GM12878 (cell line): ENCODE results near the gene FGF14. TPM values are rescaled to one million over a fixed set of nuclear protein-coding genes. Genes with fewer than 3 reads are reported as not detected.

ENCODE experiments used
- ATAC-seq: fragments of 200-7000 bp; cut with Tn5 transposase; 3 replicates; pipeline ENCODE4 v1.9.1; 2020; ENCODE audit warnings: mild to moderate bottlenecking, moderate library complexity
- BruUV-seq: library from RNA; stranded (reverse); fragments of 400-500 nt; replicated peaks from 2 replicates; lab custom pipeline; 2021; lab: Mats Ljungman, UMichigan
- CTCF ChIA-PET: fragments of 300-600 bp; sonication (Branson Sonifier 250); formaldehyde crosslinking; extraction: SDS; loops from one replicate; lab custom pipeline; 2021; ENCODE audit warnings: inconsistent platforms; lab: Yijun Ruan, JAX
- POLR2A ChIA-PET: fragments of 350-600 bp; formaldehyde crosslinking; extraction: SDS; loops from one replicate; lab custom pipeline; 2021; ENCODE audit warnings: inconsistent platforms; lab: Charles Lee
- RAD21 ChIA-PET: fragments of 300-600 bp; sonication (Branson Sonifier 250); formaldehyde crosslinking; loops from one replicate; lab custom pipeline; 2023; ENCODE audit warnings: antibody characterized with exemption; ENCODE audit not compliant: unreplicated experiment; lab: Charles Lee
- SMC1A ChIA-PET: fragments of 300-600 bp; sonication (Branson Sonifier 250); formaldehyde crosslinking; loops from one replicate; lab custom pipeline; 2023; ENCODE audit not compliant: unreplicated experiment, uncharacterized antibody; lab: Charles Lee
- DNase-seq: peaks from one replicate; pipeline ENCODE4 v3.0.0-alpha.2; 2011; ENCODE audit warnings: low read depth, low spot score
- FAIRE-seq: peaks from 3 replicates; lab custom pipeline; 2011; peaks lifted over from hg19 to GRCh38; lab: Jason Lieb, UNC
- H2AFZ ChIP-seq: 2 replicates; pipeline ENCODE4 v1.6.0; 2011; ENCODE audit warnings: low read depth, low read length, control low read depth; ENCODE audit not compliant: control insufficient read depth
- H3K27ac ChIP-seq: 2 replicates; pipeline ENCODE4 v1.5.1; 2011; ENCODE audit warnings: control low read depth; ENCODE audit not compliant: control insufficient read depth, insufficient read depth
- H3K27me3 ChIP-seq, 2 experiments: replicated peaks in 1 of 2; 2 replicates each; pipeline versions ENCODE4 v1.6.0 to v1.6.1; 2011; ENCODE audit warnings: low read length in 1 of 2; ENCODE audit not compliant: control insufficient read depth in 2 of 2, insufficient read depth in 2 of 2
- H3K36me3 ChIP-seq, 2 experiments: 2 replicates each; pipeline ENCODE4 v1.5.1; 2011; ENCODE audit warnings: low read length in 1 of 2; ENCODE audit not compliant: control insufficient read depth in 2 of 2, insufficient read depth in 2 of 2
- H3K4me1 ChIP-seq: 2 replicates; pipeline ENCODE4 v1.6.1; 2011; ENCODE audit warnings: mild to moderate bottlenecking, low read length, moderate library complexity, mixed read lengths; ENCODE audit not compliant: control insufficient read depth, insufficient read depth
- H3K4me2 ChIP-seq: 2 replicates; pipeline ENCODE4 v1.6.0; 2011; ENCODE audit warnings: control low read depth; ENCODE audit not compliant: control insufficient read depth, insufficient read depth
- H3K4me3 ChIP-seq: fragments of 200-600 bp; sonication (generic); 2 replicates; pipeline ENCODE4 v1.5.1; 2016
- H3K79me2 ChIP-seq: 2 replicates; pipeline ENCODE4 v1.6.0; 2011; ENCODE audit warnings: low read length; ENCODE audit not compliant: control insufficient read depth, insufficient read depth
- H3K9ac ChIP-seq: 2 replicates; pipeline ENCODE4 v1.8.0; 2011; ENCODE audit warnings: low read length, control low read depth, mixed read lengths; ENCODE audit not compliant: control insufficient read depth, insufficient read depth
- H3K9me3 ChIP-seq: replicated peaks from 3 replicates; pipeline ENCODE4 v1.5.1; 2011; ENCODE audit warnings: mild to moderate bottlenecking, low read length; ENCODE audit not compliant: control insufficient read depth, insufficient read depth
- H4K20me1 ChIP-seq: 2 replicates; pipeline ENCODE4 v1.6.0; 2011; ENCODE audit not compliant: control insufficient read depth, insufficient read depth
- RCOR1 ChIP-seq: conservative IDR thresholded peaks from 2 replicates; pipeline ENCODE4 v1.6.1; 2012; ENCODE audit warnings: low read depth, low read length, improper control_type of control experiment
- RUNX3 ChIP-seq: IDR thresholded peaks from 2 replicates; pipeline ENCODE4 v1.6.1; 2012; ENCODE audit warnings: low read length, inconsistent platforms
- SIX5 ChIP-seq: IDR thresholded peaks from 2 replicates; pipeline ENCODE4 v1.6.1; 2011; ENCODE audit warnings: mild to moderate bottlenecking, low read depth, low read length, moderate library complexity; ENCODE audit not compliant: severe bottlenecking
- TCF3 ChIP-seq: IDR thresholded peaks from 2 replicates; pipeline ENCODE4 v1.6.1; 2012; ENCODE audit warnings: low read depth, mild to moderate bottlenecking, low read length, borderline replicate concordance; ENCODE audit not compliant: insufficient read depth
- ZBTB4 ChIP-seq: fragments of 450-650 bp; formaldehyde crosslinking; IDR thresholded peaks from 2 replicates; pipeline ENCODE4 v1.4.0; 2022; ENCODE audit warnings: mild to moderate bottlenecking, moderate library complexity
- ZNF384 ChIP-seq: IDR thresholded peaks from 2 replicates; pipeline ENCODE4 v1.6.1; 2012; ENCODE audit warnings: low read depth, mild to moderate bottlenecking, low read length, improper control_type of control experiment, borderline replicate concordance
- ZSCAN29 ChIP-seq: fragments of 450-650 bp; IDR thresholded peaks from 2 replicates; pipeline ENCODE4 v1.6.1; 2017; ENCODE audit warnings: mild to moderate bottlenecking, moderate library complexity
- WGBS: methylation state at CpG from one replicate; pipeline ENCODE4 v1.1.6; 2016; ENCODE audit warnings: low lambda C conversion rate; ENCODE audit not compliant: insufficient replicate concordance, insufficient coverage; ENCODE audit errors: missing lambda C conversion rate; 5-methylcytosine and 5-hydroxymethylcytosine counted together
- in situ Hi-C: fragments of 300-500 bp; cut with MboI; formaldehyde crosslinking; loops from 9 replicates; pipeline ENCODE4 v1.14.3; 2018; ENCODE audit warnings: mixed read lengths
- intact Hi-C: fragments of 100-400 bp; cut with micrococcal nuclease; formaldehyde crosslinking; loops from one replicate; pipeline ENCODE4 v1.14.2; 2022; ENCODE audit not compliant: unreplicated experiment
- polyA plus RNA-seq, 11 experiments: library from polyadenylated mRNA; depleted of rRNA in 4 of 11; unstranded in 6 of 11; stranded (reverse) in 5 of 11; fragments of >200 nt; fragmentation: Nextera tagmentation in 4 of 11; fragmentation: Illumina TruSeq in 1 of 11; extraction: Ambion mirVana in 4 of 11; extraction: Trizol in 1 of 11; gene quantifications; 1 replicate in 1 of 11; 2 replicates in 10 of 11; pipeline versions ENCODE4 v1.2.1 to v1.2.3, GENCODE V29; 2011 to 2016; ENCODE audit warnings: inconsistent platforms in 2 of 11, missing spikeins in 2 of 11, low read depth in 1 of 11
- total RNA-seq, 4 experiments: library from RNA; depleted of rRNA in 3 of 4; stranded (reverse); fragments of >200 nt in 3 of 4; fragmentation: Illumina TruSeq in 1 of 4; extraction: Trizol in 1 of 4; gene quantifications; 2 replicates each; pipeline versions ENCODE4 v1.2.1 to v1.2.3, GENCODE V29; 2013 to 2021

Gene FGF14
- total and polyA plus RNA-seq, 10 of the 15 experiments (the other 5 are each of a cell fraction or from before 2014, with no cell fraction given): under 0.01 to 0.44 (median 0.04) TPM

- POLR2A ChIA-PET: no interaction called here
- Histone ChIP-seq H3K27ac (no peak overlapping the region), H3K4me1 (no peaks in the 10 kb centered on the region), H3K27me3 (no peaks in the 10 kb centered on the region), H3K9me3 (no peaks in the 10 kb centered on the region; the same call in 2 of the 3 replicates), H3K4me2 (no peak overlapping the region), H3K79me2 (no peaks in the 10 kb centered on the region), H3K4me3 (no peak overlapping the region), H4K20me1 (no peaks in the 10 kb centered on the region), H3K9ac (no peak overlapping the region), H3K36me3 (no peaks in the 10 kb centered on the region), H2AFZ (no peak overlapping the region)
- intact Hi-C loops: no loop called here
- no TSS peak for BruUV-seq
- no peak for FAIRE-seq
- SMC1A ChIA-PET: interaction anchor here (0.8 kb wide), 1 partner anchor 36 kb away, joined by 3 read pairs; no protein-coding TSS in a partner anchor
- no peak for ATAC-seq
- CTCF ChIA-PET: no interaction called here
- WGBS: 0% methylated on average over 1 of the region's 1 CpG
- TF ChIP-seq ZNF384 (no peak), RUNX3 (no peak)
- in situ Hi-C loops: no loop called here
- DNase-seq: no peak
- RAD21 ChIA-PET: no interaction called here
These were observed 352.0 kb downstream of the FGF14 start for GRCh38 chr13:102049853-102050252.

GRCh38 chr13:102045731-102046130 is 356.1 kb downstream of the FGF14 start:
- Histone ChIP-seq H3K79me2 (no peaks in the 10 kb centered on the region), H3K27ac (no peak overlapping the region), H3K36me3 (no peaks in the 10 kb centered on the region), H3K4me1 (no peaks in the 10 kb centered on the region), H3K9ac (no peak overlapping the region), H3K9me3 (no peaks in the 10 kb centered on the region), H2AFZ (no peak overlapping the region), H3K4me3 (no peak overlapping the region), H3K27me3 (no peaks in the 10 kb centered on the region), H4K20me1 (no peaks in the 10 kb centered on the region), H3K4me2 (no peak overlapping the region)
- intact Hi-C loops: no loop called here
- 22% methylated on average over 1 of the region's 1 CpG for WGBS
- no peak for ATAC-seq
- no TSS peak for BruUV-seq
- no peak for TF ChIP-seq TCF3
- TF ChIP-seq RCOR1: no peak
- TF ChIP-seq ZSCAN29: no peak
- TF ChIP-seq ZBTB4 (CRISPR knock-in tag): no peak
- no peak for TF ChIP-seq SIX5
- no peak for DNase-seq
- no peak for FAIRE-seq
- in situ Hi-C loops: no loop called here
- CTCF ChIA-PET: no interaction called here
- POLR2A ChIA-PET: no interaction called here
- SMC1A ChIA-PET: no interaction called here
- RAD21 ChIA-PET: no interaction called here
